Testis (tissue), 3 donors: ENCODE measurements around the gene KCTD18. TPM values are rescaled to one million over a fixed set of nuclear protein-coding genes. Genes with fewer than 3 reads are reported as not detected.

Experiments
- DNase-seq: peaks from one replicate; pipeline ENCODE4 v3.0.0-alpha.2; 2019
- H3K27ac ChIP-seq, 2 donors: fragments of 200-600 bp; sonication (generic); one replicate each; pipeline ENCODE4 v1.5.1; 2019
- H3K27me3 ChIP-seq: fragments of 200-600 bp; sonication (generic); one replicate; pipeline ENCODE4 v1.5.1; 2019
- H3K36me3 ChIP-seq: fragments of 200-600 bp; sonication (generic); one replicate; pipeline ENCODE4 v1.5.1; 2017; ENCODE audit warnings: low read depth; ENCODE audit errors: missing control alignments
- H3K4me1 ChIP-seq: fragments of 200-600 bp; sonication (generic); one replicate; pipeline ENCODE4 v1.5.1; 2019
- H3K4me3 ChIP-seq, 2 donors: fragments of 200-600 bp; sonication (generic); one replicate each; pipeline ENCODE4 v1.5.1; 2017 to 2019
- H3K9me3 ChIP-seq: fragments of 200-600 bp; sonication (generic); one replicate; pipeline ENCODE4 v1.5.1; 2017
- CTCF ChIP-seq, 3 experiments: fragments of 450-650 bp in 2 of 3; fragments of 200-600 bp in 1 of 3; sonication (generic) in 1 of 3; IDR thresholded peaks; one replicate each; pipeline ENCODE4 v1.5.1; 2016 to 2019; ENCODE audit warnings: antibody characterized with exemption in 3 of 3, mild to moderate bottlenecking in 2 of 3, moderate library complexity in 1 of 3
- POLR2A ChIP-seq: fragments of 450-650 bp; IDR thresholded peaks from one replicate; pipeline ENCODE4 v1.6.1; 2017; ENCODE audit warnings: antibody characterized with exemption, mild to moderate bottlenecking, moderate library complexity
- WGBS, 2 donors: methylation state at CpG; one replicate each; pipeline ENCODE4 v1.1.5; 2018; 5-methylcytosine and 5-hydroxymethylcytosine counted together
- intact Hi-C: fragments of 100-400 bp; cut with DNase I; formaldehyde crosslinking; loops from one replicate; pipeline ENCODE4 v1.15.1; 2023; ENCODE audit warnings: low total_unique reads
- polyA plus RNA-seq: library from polyadenylated mRNA; stranded (reverse); fragments of 350-450 nt; fragmentation: Illumina TruSeq; extraction: RNeasy Lipid Tissue Mini Kit (QIAGEN cat#74804); gene quantifications from one replicate; pipeline ENCODE4 v1.2.3, GENCODE V29; 2014; ENCODE audit warnings: low read depth, low replicate concordance; ENCODE audit not compliant: insufficient read depth
- total RNA-seq, 2 donors: library from RNA; depleted of rRNA; stranded (reverse); fragments of >200 nt; gene quantifications; one replicate each; pipeline ENCODE4 v1.2.3, GENCODE V29; 2016

KCTD18 gene
- total and polyA plus RNA-seq, 3 donors from 2014 or later: 16.9 to 27.1 (median 21.4) TPM

- Histone ChIP-seq H3K4me1 (peaks cover 5% of the 10 kb centered on the region), H3K9me3 (no peaks in the 10 kb centered on the region), H3K27ac (no peak overlapping the region), H3K27me3 (no peaks in the 10 kb centered on the region), H3K4me3 (no peak overlapping the region), H3K36me3 (no peaks in the 10 kb centered on the region)
- 88 to 97% methylated on average over 2 of the region's 2 CpGs for WGBS, 2 donors
- intact Hi-C loops: no loop called here
- no peak for DNase-seq
- TF ChIP-seq POLR2A: no peak
- TF ChIP-seq CTCF (IDR thresholded peaks at IDR 0.05): no peak
Observed at GRCh38 chr2:200463452-200463851, 46.4 kb downstream of the KCTD18 start.

- TF ChIP-seq POLR2A: no peak
- TF ChIP-seq CTCF (IDR thresholded peaks at IDR 0.05): no peak
- intact Hi-C loops: no loop called here
- no peak for DNase-seq
- WGBS, 2 donors: 91 to 93% methylated on average over 2 of the region's 2 CpGs
- Histone ChIP-seq H3K9me3 (no peaks in the 10 kb centered on the region), H3K36me3 (no peaks in the 10 kb centered on the region), H3K27me3 (no peaks in the 10 kb centered on the region), H3K4me3 (no peak overlapping the region), H3K27ac (no peak overlapping the region), H3K4me1 (no peaks in the 10 kb centered on the region)
Observed at GRCh38 chr2:200461846-200462710, 47.8 kb downstream of the KCTD18 start.

GRCh38 chr2:200459101-200459500 is 50.8 kb downstream of the KCTD18 start:
- TF ChIP-seq CTCF (IDR thresholded peaks at IDR 0.05) (no peak), POLR2A (no peak)
- Histone ChIP-seq H3K27me3 (no peaks in the 10 kb centered on the region), H3K36me3 (no peaks in the 10 kb centered on the region), H3K4me3 (no peak overlapping the region), H3K4me1 (no peaks in the 10 kb centered on the region), H3K27ac (no peak overlapping the region), H3K9me3 (no peaks in the 10 kb centered on the region)
- WGBS, 2 donors: 93 to 97% methylated on average over 3 of the region's 3 CpGs
- intact Hi-C loops: no loop called here
- no peak for DNase-seq

GRCh38 chr2:200456567-200456966 is 53.3 kb downstream of the KCTD18 start:
- intact Hi-C loops: no loop called here
- Histone ChIP-seq H3K4me1 (no peaks in the 10 kb centered on the region), H3K9me3 (no peaks in the 10 kb centered on the region), H3K27me3 (no peaks in the 10 kb centered on the region), H3K27ac (no peak overlapping the region), H3K4me3 (no peak overlapping the region), H3K36me3 (no peaks in the 10 kb centered on the region)
- WGBS, 2 donors: 90 to 93% methylated on average over 2 of the region's 2 CpGs
- TF ChIP-seq CTCF (IDR thresholded peaks at IDR 0.05): no peak
- TF ChIP-seq POLR2A: no peak
- DNase-seq: no peak

GRCh38 chr2:200455958-200456421 is 53.9 kb downstream of the KCTD18 start:
- WGBS, 2 donors: 65 to 86% methylated on average over 3 to 4 of the region's 4 CpGs

More at GRCh38 chr2:200455958-200456421, 53.9 kb downstream of the KCTD18 start:
- no peak for DNase-seq
- no peak overlapping the region for H3K27ac ChIP-seq
- no peaks in the 10 kb centered on the region for H3K27me3 ChIP-seq
- H3K9me3 ChIP-seq: no peaks in the 10 kb centered on the region
- no peak overlapping the region for H3K4me3 ChIP-seq
- no peak for TF ChIP-seq CTCF (IDR thresholded peaks at IDR 0.05)
- H3K4me1 ChIP-seq: no peaks in the 10 kb centered on the region
- intact Hi-C loops: no loop called here
- no peaks in the 10 kb centered on the region for H3K36me3 ChIP-seq
